Vagina (tissue), 2 donors: ENCODE results near the gene DENND2C. TPM values are rescaled to one million over a fixed set of nuclear protein-coding genes. Genes with fewer than 3 reads are reported as not detected.

ENCODE experiments used
- DNase-seq, 2 donors: peaks; one replicate each; pipeline ENCODE4 v3.0.0-alpha.2; 2017; ENCODE audit errors: extremely low spot score in 2 of 2
- H3K27ac ChIP-seq: fragments of 200-600 bp; sonication (generic); one replicate; pipeline ENCODE4 v1.5.1; 2019
- H3K27me3 ChIP-seq: fragments of 200-600 bp; sonication (generic); one replicate; pipeline ENCODE4 v1.5.1; 2019
- H3K36me3 ChIP-seq, 2 donors: fragments of 200-600 bp; sonication (generic); one replicate each; pipeline ENCODE4 v1.5.1; 2017 to 2019
- H3K4me1 ChIP-seq: fragments of 200-600 bp; sonication (generic); one replicate; pipeline ENCODE4 v1.5.1; 2019
- H3K4me3 ChIP-seq, 2 donors: fragments of 200-600 bp; sonication (generic); 1 replicate in 1 of 2; 2 replicates in 1 of 2; pipeline ENCODE4 v1.5.1; 2016 to 2019
- H3K9me3 ChIP-seq: fragments of 200-600 bp; sonication (generic); one replicate; pipeline ENCODE4 v1.5.1; 2019
- CTCF ChIP-seq, 3 experiments: fragments of 450-650 bp in 2 of 3; fragments of 200-600 bp in 1 of 3; sonication (generic) in 1 of 3; IDR thresholded peaks; one replicate each; pipeline ENCODE4 v1.5.1; 2017 to 2019; ENCODE audit warnings: antibody characterized with exemption in 3 of 3, mild to moderate bottlenecking in 2 of 3, moderate library complexity in 2 of 3
- POLR2A ChIP-seq, 2 donors: fragments of 450-650 bp; IDR thresholded peaks; one replicate each; pipeline ENCODE4 v1.6.1; 2017; ENCODE audit warnings: antibody characterized with exemption in 2 of 2, mild to moderate bottlenecking in 2 of 2, moderate library complexity in 2 of 2
- POLR2AphosphoS5 ChIP-seq, 2 donors: sonication (generic); formaldehyde crosslinking; IDR thresholded peaks; one replicate each; pipeline ENCODE4 v1.9.0; 2017; ENCODE audit warnings: antibody characterized with exemption in 2 of 2, mild to moderate bottlenecking in 2 of 2, low read depth in 1 of 2; ENCODE audit not compliant: insufficient read depth in 1 of 2
- intact Hi-C: fragments of 100-400 bp; cut with DNase I; formaldehyde crosslinking; loops from one replicate; pipeline ENCODE4 v1.15.1; 2023
- total RNA-seq: library from RNA; depleted of rRNA; stranded (reverse); fragments of >200 nt; gene quantifications from one replicate; pipeline ENCODE4 v1.2.3, GENCODE V29; 2016

The DENND2C gene
- total RNA-seq, 1 donor from 2014 or later, result 25.5 TPM

GRCh38 chr1:114586513-114587047, 83.3 kb downstream of the DENND2C start:
- TF ChIP-seq POLR2AphosphoS5 (IDR thresholded peaks at IDR 0.05; ENCODE audit: insufficient read depth in 1 of 2, low read depth in 1 of 2) (no peak), POLR2A (IDR thresholded peaks at IDR 0.05) (no peak), CTCF (IDR thresholded peaks at IDR 0.05) (no peak)
- peaks cover 0 to 12% of the 10 kb centered on the region in 2 donors for H3K36me3 ChIP-seq
- no peaks in the 10 kb centered on the region for H3K27me3 ChIP-seq
- intact Hi-C loops, result no loop called here
- H3K4me1 ChIP-seq, result peaks cover 8% of the 10 kb centered on the region
- H3K27ac ChIP-seq, result no peak overlapping the region
- H3K4me3 ChIP-seq, result no peak overlapping the region
- no peak for DNase-seq
- no peaks in the 10 kb centered on the region for H3K9me3 ChIP-seq

DNA sequence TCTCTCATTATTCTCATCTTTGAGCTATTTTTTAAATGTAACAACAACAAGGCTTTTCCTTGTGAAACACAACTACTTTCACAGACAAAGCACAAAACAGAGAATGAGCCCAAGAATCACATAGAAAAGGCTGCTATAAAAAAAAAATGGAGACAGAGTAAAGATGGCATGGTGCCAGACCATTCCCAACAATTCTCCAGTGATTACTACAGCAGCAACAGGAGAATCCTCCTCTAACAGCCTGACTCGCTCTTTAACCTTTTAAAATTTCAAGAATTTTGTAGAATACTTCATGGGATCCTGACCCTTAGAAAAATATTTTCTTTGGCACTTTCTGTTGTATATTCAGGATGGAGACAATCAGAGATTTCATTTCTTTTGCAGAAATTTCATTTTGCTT, 84.6 kb downstream of the DENND2C start:
- intact Hi-C loops, result no loop called here
- no peak for DNase-seq
- Histone ChIP-seq H3K36me3 (peaks cover 0 to 12% of the 10 kb centered on the region in 2 donors), H3K4me1 (peaks cover 16% of the 10 kb centered on the region), H3K4me3 (no peak overlapping the region), H3K27me3 (no peaks in the 10 kb centered on the region), H3K9me3 (no peaks in the 10 kb centered on the region), H3K27ac (no peak overlapping the region)
- TF ChIP-seq POLR2A (IDR thresholded peaks at IDR 0.05) (no peak), POLR2AphosphoS5 (IDR thresholded peaks at IDR 0.05; ENCODE audit: insufficient read depth in 1 of 2, low read depth in 1 of 2) (no peak), CTCF (IDR thresholded peaks at IDR 0.05) (no peak)

- peak in 1 of 2 donors; percentile 89 for TF ChIP-seq POLR2A (IDR thresholded peaks at IDR 0.05)
- no peak for TF ChIP-seq CTCF (IDR thresholded peaks at IDR 0.05)
- peak; percentile 97 to 100 for TF ChIP-seq POLR2AphosphoS5 (IDR thresholded peaks at IDR 0.05; ENCODE audit: insufficient read depth in 1 of 2, low read depth in 1 of 2)
- Histone ChIP-seq H3K27me3 (no peaks in the 10 kb centered on the region), H3K9me3 (no peaks in the 10 kb centered on the region), H3K36me3 (peaks cover 0 to 26% of the 10 kb centered on the region in 2 donors), H3K4me3 (peak within 1 kb of the TSS; percentile 61 to 70), H3K27ac (peak within 1 kb of the TSS; percentile 96), H3K4me1 (peaks cover 39% of the 10 kb centered on the region)
- intact Hi-C loops, result loop anchor here (5.0 kb wide), 1 partner anchor 136 kb away; the partner anchor contains the start of gene NRAS
- peak; percentile 97 to 99 for DNase-seq
Observed at GRCh38 chr1:114581335-114582287, 88.2 kb downstream of the DENND2C start, which contains the start of gene BCAS2. BCAS2 (minus strand) TSS chr1:114581615; CDS start chr1:114581591, 24 bp downstream.

DNA sequence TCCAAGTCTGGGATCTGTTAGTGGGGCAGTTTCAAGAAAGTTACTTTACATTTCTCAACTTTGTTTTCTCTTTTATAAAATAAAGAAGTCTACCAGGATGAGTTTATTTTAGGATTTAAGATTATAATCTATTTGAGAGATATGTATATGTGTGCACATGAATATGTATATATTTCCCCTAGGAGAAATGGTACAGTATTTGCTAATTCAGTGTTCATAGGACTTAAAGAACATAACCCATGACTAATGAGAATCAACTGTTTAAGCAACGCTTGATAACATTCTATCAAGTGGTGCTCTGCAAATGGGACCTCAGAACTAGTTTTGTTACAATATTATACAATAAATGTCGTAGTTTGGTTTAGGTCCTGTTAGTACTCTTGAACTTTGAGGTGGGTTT, 95.5 kb downstream of the DENND2C start:
- peaks cover 0 to 71% of the 10 kb centered on the region in 2 donors for H3K36me3 ChIP-seq

More for the DNA sequence above, 95.5 kb downstream of the DENND2C start:
- Histone ChIP-seq H3K27me3 (no peaks in the 10 kb centered on the region), H3K27ac (no peak overlapping the region), H3K9me3 (no peaks in the 10 kb centered on the region), H3K4me1 (peaks cover 14% of the 10 kb centered on the region), H3K4me3 (no peak overlapping the region)
- no peak for DNase-seq
- intact Hi-C loops, result no loop called here
- TF ChIP-seq CTCF (IDR thresholded peaks at IDR 0.05) (no peak), POLR2A (IDR thresholded peaks at IDR 0.05) (no peak), POLR2AphosphoS5 (IDR thresholded peaks at IDR 0.05; ENCODE audit: insufficient read depth in 1 of 2, low read depth in 1 of 2) (no peak)
